Measurements from ENCODE around the gene RUNX2. TPM values are rescaled to one million over a fixed set of nuclear protein-coding genes. Genes with fewer than 3 reads are reported as not detected.

Gene RUNX2
- total and polyA plus RNA-seq, 10 of the 15 experiments (the other 5 are each of a cell fraction or from before 2014, with no cell fraction given) = 0.01 to 0.77 (median 0.15) TPM; not detected in 3

GRCh38 chr6:45634231-45634630 is 306.1 kb downstream of the RUNX2 start:
- no peak overlapping the region for H3K4me2 ChIP-seq (ENCODE audit: control insufficient read depth, insufficient read depth)
- ChIA-PET CTCF (interaction anchor here (1.1 kb wide), 1 partner anchor 28 kb away, joined by 3 read pairs; no protein-coding TSS in a partner anchor), SMC1A (ENCODE audit: uncharacterized antibody, unreplicated experiment) (no interaction called here), POLR2A (no interaction called here), RAD21 (ENCODE audit: unreplicated experiment) (no interaction called here)
- no peaks in the 10 kb centered on the region for H4K20me1 ChIP-seq (ENCODE audit: control insufficient read depth, insufficient read depth)
- intact Hi-C loops (cut with micrococcal nuclease; ENCODE audit: unreplicated experiment) = no loop called here
- H3K36me3 ChIP-seq (ENCODE audit: control insufficient read depth in 2 of 2, insufficient read depth in 2 of 2, low read length in 1 of 2) = no peaks in the 10 kb centered on the region
- H3K4me3 ChIP-seq = no peak overlapping the region
- H3K27me3 ChIP-seq (replicated peaks in 1 of 2; ENCODE audit: control insufficient read depth in 2 of 2, insufficient read depth in 2 of 2, low read length in 1 of 2) = no peaks in the 10 kb centered on the region; a peak in 1 of 4 replicates
- no peaks in the 10 kb centered on the region for H3K9me3 ChIP-seq (replicated peaks; ENCODE audit: control insufficient read depth, insufficient read depth, low read length)
- DNase-seq (ENCODE audit: low read depth, low spot score) = no peak
- no peak for FAIRE-seq
- ATAC-seq = no peak
- H2AFZ ChIP-seq (ENCODE audit: control insufficient read depth, low read depth, low read length) = no peak overlapping the region
- BruUV-seq (replicated peaks) = no TSS peak
- 55% methylated on average over 4 of the region's 4 CpGs for WGBS (ENCODE audit: insufficient coverage, insufficient replicate concordance, low lambda C conversion rate, missing lambda C conversion rate)
- H3K27ac ChIP-seq (ENCODE audit: control insufficient read depth, insufficient read depth) = no peak overlapping the region
- TF ChIP-seq BCL11A (IDR thresholded peaks at IDR 0.05; ENCODE audit: low read depth, low read length) (no peak), MEF2B (IDR thresholded peaks at IDR 0.05; ENCODE audit: partially characterized antibody, poor library complexity, severe bottlenecking) (no peak), NKRF (conservative IDR thresholded peaks at IDR 0.05) (no peak), RAD51 (IDR thresholded peaks at IDR 0.05) (no peak), BCL3 (IDR thresholded peaks at IDR 0.05; ENCODE audit: borderline replicate concordance, insufficient read depth, low read depth, low read length, poor library complexity, severe bottlenecking) (no peak), ZBTB40 (IDR thresholded peaks at IDR 0.05; ENCODE audit: borderline replicate concordance) (no peak), SIX5 (IDR thresholded peaks at IDR 0.05; ENCODE audit: low read depth, low read length, severe bottlenecking) (no peak), SIN3A (IDR thresholded peaks at IDR 0.05; ENCODE audit: low read depth, low read length) (no peak), GATAD2B (conservative IDR thresholded peaks at IDR 0.05; ENCODE audit: low read depth) (no peak), ZNF592 (IDR thresholded peaks at IDR 0.05) (no peak), IKZF2 (IDR thresholded peaks at IDR 0.05) (no peak), NR2C1 (IDR thresholded peaks at IDR 0.05) (no peak), MYC (IDR thresholded peaks at IDR 0.05; ENCODE audit: insufficient read depth, insufficient read length, insufficient replicate concordance, low read length, severe bottlenecking) (no peak)
- H3K79me2 ChIP-seq (ENCODE audit: control insufficient read depth, insufficient read depth, low read length) = no peaks in the 10 kb centered on the region
- H3K4me1 ChIP-seq (ENCODE audit: control insufficient read depth, insufficient read depth, low read length) = no peaks in the 10 kb centered on the region
- in situ Hi-C loops (cut with MboI) = no loop called here
- no peak overlapping the region for H3K9ac ChIP-seq (ENCODE audit: control insufficient read depth, insufficient read depth, low read length)
